Osteocyte (in vitro differentiated cells): ENCODE results near the gene RNF5. TPM values are rescaled to one million over a fixed set of nuclear protein-coding genes. Genes with fewer than 3 reads are reported as not detected.

Experiments
- DNase-seq: peaks from one replicate; pipeline ENCODE4 v3.0.0; 2021; ENCODE audit warnings: mixed read lengths; ENCODE audit not compliant: unreplicated experiment; ENCODE audit errors: extremely low spot score
- H3K27ac Mint-ChIP-seq: one replicate; pipeline ENCODE4 v1.8.0; 2021; ENCODE audit warnings: mild to moderate bottlenecking, mixed read lengths; ENCODE audit not compliant: unreplicated experiment
- H3K27me3 Mint-ChIP-seq: one replicate; pipeline ENCODE4 v1.8.0; 2021; ENCODE audit warnings: mixed read lengths; ENCODE audit not compliant: unreplicated experiment
- H3K36me3 Mint-ChIP-seq: one replicate; pipeline ENCODE4 v1.8.0; 2021; ENCODE audit warnings: mixed read lengths; ENCODE audit not compliant: unreplicated experiment
- H3K4me1 Mint-ChIP-seq: one replicate; pipeline ENCODE4 v1.8.0; 2021; ENCODE audit warnings: mixed read lengths; ENCODE audit not compliant: unreplicated experiment
- H3K4me3 Mint-ChIP-seq: one replicate; pipeline ENCODE4 v1.8.0; 2021; ENCODE audit warnings: mild to moderate bottlenecking, moderate library complexity, mixed read lengths; ENCODE audit not compliant: unreplicated experiment
- H3K9me3 Mint-ChIP-seq: one replicate; pipeline ENCODE4 v1.8.0; 2021; ENCODE audit warnings: mixed read lengths; ENCODE audit not compliant: unreplicated experiment
- CTCF ChIP-seq: fragments of 200-600 bp; sonication (generic); IDR thresholded peaks from 2 replicates; pipeline ENCODE4 v1.5.0; 2021; ENCODE audit warnings: antibody characterized with exemption, mild to moderate bottlenecking, moderate library complexity
- total RNA-seq: library from RNA; stranded (reverse); gene quantifications from 2 replicates; pipeline ENCODE4 v1.2.1, GENCODE V29; 2021

RNF5 gene
- total RNA-seq, 1 donor from 2014 or later, result 51.6 TPM

GRCh38 chr6:32189069-32189741 is 11.0 kb downstream of the RNF5 start:
- Mint-ChIP-seq H3K27ac (peak overlapping the region; percentile 94), H3K4me1 (peaks cover 57% of the 10 kb centered on the region), H3K4me3 (peak overlapping the region; percentile 91), H3K36me3 (peaks cover 19% of the 10 kb centered on the region), H3K27me3 (no peaks in the 10 kb centered on the region), H3K9me3 (no peaks in the 10 kb centered on the region)
- TF ChIP-seq CTCF, result no peak
- DNase-seq, result peak; percentile 83

GRCh38 chr6:32189742-32190053 is 11.5 kb downstream of the RNF5 start:
- no peak for DNase-seq
- Mint-ChIP-seq H3K27ac (peak overlapping the region; percentile 94), H3K4me1 (peaks cover 58% of the 10 kb centered on the region), H3K9me3 (no peaks in the 10 kb centered on the region), H3K27me3 (no peaks in the 10 kb centered on the region), H3K4me3 (peak overlapping the region; percentile 91), H3K36me3 (peaks cover 19% of the 10 kb centered on the region)
- no peak for TF ChIP-seq CTCF

GRCh38 chr6:32190054-32190851 is 12.0 kb downstream of the RNF5 start, which contains the start of gene PBX2:
Gene PBX2, minus strand, starts transcription at chr6:32190202. Its CDS starts 287 bp downstream, at chr6:32189915.
- Mint-ChIP-seq H3K27me3 (no peaks in the 10 kb centered on the region), H3K27ac (peak within 1 kb of the TSS; percentile 95), H3K9me3 (no peaks in the 10 kb centered on the region), H3K4me1 (peaks cover 64% of the 10 kb centered on the region), H3K4me3 (peak within 1 kb of the TSS; percentile 91), H3K36me3 (peaks cover 19% of the 10 kb centered on the region)
- TF ChIP-seq CTCF, result no peak
- DNase-seq, result no peak

- Mint-ChIP-seq H3K27me3 (no peaks in the 10 kb centered on the region), H3K4me3 (peak overlapping the region; percentile 36)
These were observed 12.9 kb downstream of the RNF5 start for GRCh38 chr6:32190911-32191677.

More at GRCh38 chr6:32190911-32191677, 12.9 kb downstream of the RNF5 start:
- peak overlapping the region; percentile 90 for H3K27ac Mint-ChIP-seq
- no peak for DNase-seq
- H3K36me3 Mint-ChIP-seq, result peaks cover 15% of the 10 kb centered on the region
- H3K4me1 Mint-ChIP-seq, result peaks cover 59% of the 10 kb centered on the region
- TF ChIP-seq CTCF, result no peak
- H3K9me3 Mint-ChIP-seq, result no peaks in the 10 kb centered on the region
